Erythroblast (primary cell): ENCODE measurements around the gene SHANK1.

Experiments used
- GATA1 ChIP-seq: IDR thresholded peaks from 2 replicates; pipeline ENCODE4 v1.6.1; 2011; ENCODE audit warnings: low read depth, mild to moderate bottlenecking, control low read depth, low read length, moderate library complexity
- POLR2A ChIP-seq: IDR thresholded peaks from 2 replicates; pipeline ENCODE4 v1.6.1; 2011; ENCODE audit warnings: mild to moderate bottlenecking, low read length

- TF ChIP-seq POLR2A, result peak; percentile 52
- TF ChIP-seq GATA1, result no peak
These were observed 8.6 kb upstream of the SHANK1 start for GRCh38 chr19:50728084-50728737.
